ENCODE measurements around the gene HOGA1. TPM values are rescaled to one million over a fixed set of nuclear protein-coding genes. Genes with fewer than 3 reads are reported as not detected.

The HOGA1 gene
- total RNA-seq, 1 donor from 2014 or later, result 2.1 TPM

Other genes with a start within 250 kb of the HOGA1 start
- 23.1 and 36.4 TPM in 2 replicates for gene FRAT2, start 249.7 kb upstream of the HOGA1 start, total RNA-seq (ENCODE audit: low replicate concordance)
- 34.5 and 41.6 TPM in 2 replicates for gene RRP12, start 183.0 kb upstream of the HOGA1 start, total RNA-seq (ENCODE audit: low replicate concordance)
- gene PGAM1, start 158.2 kb upstream of the HOGA1 start, total RNA-seq (ENCODE audit: low replicate concordance), result 200 and 207 TPM in 2 replicates
- gene EXOSC1, start 138.4 kb upstream of the HOGA1 start, total RNA-seq (ENCODE audit: low replicate concordance), result 34.8 and 36.1 TPM in 2 replicates
- 50.7 and 53.7 TPM in 2 replicates for gene ZDHHC16, start 138.2 kb upstream of the HOGA1 start, total RNA-seq (ENCODE audit: low replicate concordance)
- 85.9 and 94.8 TPM in 2 replicates for gene MMS19, start 86.0 kb upstream of the HOGA1 start, total RNA-seq (ENCODE audit: low replicate concordance)
- gene UBTD1, start 85.5 kb upstream of the HOGA1 start, total RNA-seq (ENCODE audit: low replicate concordance), result 11.6 and 16.1 TPM in 2 replicates
- 0.19 TPM in 1 of 2 replicates, not detected in the other for gene ANKRD2, start 11.6 kb upstream of the HOGA1 start, total RNA-seq (ENCODE audit: low replicate concordance)
- 0.34 TPM in 1 of 2 replicates, not detected in the other for gene C10orf62, start 5.3 kb downstream of the HOGA1 start, total RNA-seq (ENCODE audit: low replicate concordance)
- gene MORN4, start 49.1 kb downstream of the HOGA1 start, total RNA-seq (ENCODE audit: low replicate concordance), result 9.0 and 15.8 TPM in 2 replicates
- 18.7 and 19.3 TPM in 2 replicates for gene PI4K2A, start 56.3 kb downstream of the HOGA1 start, total RNA-seq (ENCODE audit: low replicate concordance)
- gene AVPI1, start 102.9 kb downstream of the HOGA1 start, total RNA-seq (ENCODE audit: low replicate concordance), result 7.8 and 16.2 TPM in 2 replicates
- 16.8 and 43.7 TPM in 2 replicates for gene MARVELD1, start 129.3 kb downstream of the HOGA1 start, total RNA-seq (ENCODE audit: low replicate concordance)
- gene ZFYVE27, start 152.7 kb downstream of the HOGA1 start, total RNA-seq (ENCODE audit: low replicate concordance), result 25.6 and 28.8 TPM in 2 replicates
- 5.7 and 9.6 TPM in 2 replicates for gene SFRP5, start 187.6 kb downstream of the HOGA1 start, total RNA-seq (ENCODE audit: low replicate concordance)

Data from type B pancreatic cell (in vitro differentiated cells).